ENCODE results near the gene TOM1L2.
"Not testable (repeated sequence)": the region's sequence is repeated elsewhere in the genome, so short reads cannot be mapped to it uniquely, and the experiment has no call there.

The TOM1L2 gene

GRCh38 chr17:17921192-17922069, 50.8 kb downstream of the TOM1L2 start:
- no peak for DNase-seq

GRCh38 chr17:17919169-17920107, 52.8 kb downstream of the TOM1L2 start:
- DNase-seq: peak; percentile 75

GRCh38 chr17:17917394-17917793, 54.8 kb downstream of the TOM1L2 start:
- no peak for DNase-seq

- DNase-seq: no peak
Measured at GRCh38 chr17:17915183-17915582, 57.0 kb downstream of the TOM1L2 start.

- peak; percentile 68 for DNase-seq
Measured at GRCh38 chr17:17913695-17914332, 58.4 kb downstream of the TOM1L2 start.

GRCh38 chr17:17912336-17912735, 59.9 kb downstream of the TOM1L2 start:
- not testable (repeated sequence) for DNase-seq

- no peak for DNase-seq
Measured at GRCh38 chr17:17911001-17911613, 61.1 kb downstream of the TOM1L2 start.

GRCh38 chr17:17910060-17910459, 62.1 kb downstream of the TOM1L2 start:
- no peak for DNase-seq

GRCh38 chr17:17909078-17909477, 63.1 kb downstream of the TOM1L2 start:
- no peak for DNase-seq

GRCh38 chr17:17907469-17907868, 64.7 kb downstream of the TOM1L2 start:
- no peak for DNase-seq

GRCh38 chr17:17906418-17907215, 65.6 kb downstream of the TOM1L2 start:
- DNase-seq: no peak

GRCh38 chr17:17905036-17905320, 67.2 kb downstream of the TOM1L2 start:
- no peak for DNase-seq

- no peak for DNase-seq
Measured at GRCh38 chr17:17904166-17905035, 67.8 kb downstream of the TOM1L2 start.

GRCh38 chr17:17902877-17903276, 69.3 kb downstream of the TOM1L2 start:
- no peak for DNase-seq

GRCh38 chr17:17902376-17902775, 69.8 kb downstream of the TOM1L2 start:
- DNase-seq: no peak

GRCh38 chr17:17900615-17901520, 71.3 kb downstream of the TOM1L2 start:
- DNase-seq: no peak

- no peak for DNase-seq
Measured at GRCh38 chr17:17899486-17899885, 72.7 kb downstream of the TOM1L2 start.

GRCh38 chr17:17898673-17899072, 73.5 kb downstream of the TOM1L2 start:
- no peak for DNase-seq

GRCh38 chr17:17897442-17897841, 74.8 kb downstream of the TOM1L2 start:
- DNase-seq: no peak

GRCh38 chr17:17896746-17897145, 75.5 kb downstream of the TOM1L2 start:
- no peak for DNase-seq

Measured in CD4-positive, alpha-beta T cell treated with Interleukin-17A for 4 hours (primary cell).